Activated T-cell treated with anti-CD3 and anti-CD28 coated beads, Interleukin-2, amount 50 U/mL, for 1 hour (primary cell): Measurements from ENCODE around the gene XYLT1.
"Not testable (repeated sequence)": the region's sequence is repeated elsewhere in the genome, so short reads cannot be mapped to it uniquely, and the experiment has no call there.

Experiments
- DNase-seq: peaks from one replicate; pipeline ENCODE4 v3.0.0-alpha.2; 2020

XYLT1 gene

GRCh38 chr16:17350207-17350606 is 120.6 kb downstream of the XYLT1 start:
- DNase-seq = no peak

GRCh38 chr16:17348826-17349225 is 121.9 kb downstream of the XYLT1 start:
- no peak for DNase-seq

- DNase-seq = no peak
Measured at GRCh38 chr16:17348042-17348783, 122.5 kb downstream of the XYLT1 start.

GRCh38 chr16:17347624-17348023 is 123.1 kb downstream of the XYLT1 start:
- no peak for DNase-seq

- DNase-seq = peak; percentile 44
Measured at GRCh38 chr16:17346621-17347569, 123.9 kb downstream of the XYLT1 start.

GRCh38 chr16:17345043-17345442 is 125.7 kb downstream of the XYLT1 start:
- no peak for DNase-seq

GRCh38 chr16:17343728-17344127 is 127.0 kb downstream of the XYLT1 start:
- no peak for DNase-seq

- peak; percentile 47 for DNase-seq
Measured at GRCh38 chr16:17343028-17343427, 127.7 kb downstream of the XYLT1 start.

GRCh38 chr16:17342031-17342430 is 128.7 kb downstream of the XYLT1 start:
- no peak for DNase-seq

GRCh38 chr16:17340804-17341203 is 130.0 kb downstream of the XYLT1 start:
- no peak for DNase-seq

- no peak for DNase-seq
Measured at GRCh38 chr16:17339764-17340541, 130.8 kb downstream of the XYLT1 start.

GRCh38 chr16:17338244-17338643 is 132.5 kb downstream of the XYLT1 start:
- DNase-seq = no peak

- DNase-seq = no peak
Measured at GRCh38 chr16:17336530-17336900, 134.2 kb downstream of the XYLT1 start.

- DNase-seq = no peak
Measured at GRCh38 chr16:17335826-17336529, 134.8 kb downstream of the XYLT1 start.

- not testable (repeated sequence) for DNase-seq
Measured at GRCh38 chr16:17335406-17335805, 135.4 kb downstream of the XYLT1 start.

- no peak for DNase-seq
Measured at GRCh38 chr16:17334096-17334495, 136.7 kb downstream of the XYLT1 start.

- DNase-seq = no peak
Measured at GRCh38 chr16:17333229-17333628, 137.5 kb downstream of the XYLT1 start.

- no peak for DNase-seq
Measured at GRCh38 chr16:17331991-17332390, 138.8 kb downstream of the XYLT1 start.

GRCh38 chr16:17331071-17331607 is 139.6 kb downstream of the XYLT1 start:
- no peak for DNase-seq

GRCh38 chr16:17330044-17330443 is 140.7 kb downstream of the XYLT1 start:
- no peak for DNase-seq

GRCh38 chr16:17329391-17329790 is 141.4 kb downstream of the XYLT1 start:
- DNase-seq = no peak

- DNase-seq = no peak
Measured at GRCh38 chr16:17328932-17329331, 141.8 kb downstream of the XYLT1 start.
